Fibroblast of mammary gland (primary cell): ENCODE results near the gene PCNA.

Source experiments
- DNase-seq: peaks from one replicate; pipeline ENCODE4 v3.0.0-alpha.2; 2010; ENCODE audit warnings: low read depth
- H3K4me3 ChIP-seq: 2 replicates; pipeline ENCODE4 v1.5.1; 2011; ENCODE audit warnings: low read depth, mild to moderate bottlenecking, low read length, moderate library complexity; ENCODE audit not compliant: control insufficient read depth
- TF ChIP-seq, protein P1 (sequence below): conservative IDR thresholded peaks from 2 replicates; pipeline ENCODE4 v1.5.1; 2011; ENCODE audit warnings: low read depth, low read length, inconsistent platforms; ENCODE audit not compliant: control insufficient read depth, insufficient read depth

PCNA gene

GRCh38 chr20:5140195-5140594 lies 20.4 kb upstream of the PCNA start:
- H3K4me3 ChIP-seq, result no peak overlapping the region
- TF ChIP-seq, protein P1, sequence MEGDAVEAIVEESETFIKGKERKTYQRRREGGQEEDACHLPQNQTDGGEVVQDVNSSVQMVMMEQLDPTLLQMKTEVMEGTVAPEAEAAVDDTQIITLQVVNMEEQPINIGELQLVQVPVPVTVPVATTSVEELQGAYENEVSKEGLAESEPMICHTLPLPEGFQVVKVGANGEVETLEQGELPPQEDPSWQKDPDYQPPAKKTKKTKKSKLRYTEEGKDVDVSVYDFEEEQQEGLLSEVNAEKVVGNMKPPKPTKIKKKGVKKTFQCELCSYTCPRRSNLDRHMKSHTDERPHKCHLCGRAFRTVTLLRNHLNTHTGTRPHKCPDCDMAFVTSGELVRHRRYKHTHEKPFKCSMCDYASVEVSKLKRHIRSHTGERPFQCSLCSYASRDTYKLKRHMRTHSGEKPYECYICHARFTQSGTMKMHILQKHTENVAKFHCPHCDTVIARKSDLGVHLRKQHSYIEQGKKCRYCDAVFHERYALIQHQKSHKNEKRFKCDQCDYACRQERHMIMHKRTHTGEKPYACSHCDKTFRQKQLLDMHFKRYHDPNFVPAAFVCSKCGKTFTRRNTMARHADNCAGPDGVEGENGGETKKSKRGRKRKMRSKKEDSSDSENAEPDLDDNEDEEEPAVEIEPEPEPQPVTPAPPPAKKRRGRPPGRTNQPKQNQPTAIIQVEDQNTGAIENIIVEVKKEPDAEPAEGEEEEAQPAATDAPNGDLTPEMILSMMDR, result no peak
- DNase-seq, result no peak

- TF ChIP-seq, protein P1, result no peak
- DNase-seq, result no peak
- H3K4me3 ChIP-seq, result no peak overlapping the region
Observed at GRCh38 chr20:5136096-5136495, 16.3 kb upstream of the PCNA start.

- TF ChIP-seq, protein P1, result no peak
- H3K4me3 ChIP-seq, result no peak overlapping the region
- no peak for DNase-seq
Observed at GRCh38 chr20:5135363-5136012, 15.7 kb upstream of the PCNA start.

DNA sequence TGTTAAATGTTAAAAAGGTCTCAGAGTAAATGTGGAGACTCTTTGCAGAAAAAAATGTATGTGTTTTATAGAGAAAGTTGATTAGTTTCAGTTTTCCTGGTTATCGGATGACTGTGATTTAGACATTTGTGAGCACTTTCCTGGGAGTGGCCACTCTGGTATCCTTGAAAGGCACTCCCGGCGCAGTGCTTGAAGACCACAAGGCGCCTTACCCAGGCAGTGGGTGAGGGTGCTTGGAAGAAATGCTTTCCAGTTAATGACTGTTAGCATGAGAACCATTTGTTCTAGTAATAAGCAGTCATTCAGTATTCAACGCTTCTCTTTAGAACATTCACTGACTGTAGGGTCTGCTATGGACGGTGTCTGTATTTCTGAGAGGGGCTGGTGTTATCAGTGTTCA lies 14.2 kb upstream of the PCNA start:
- TF ChIP-seq, protein P1, result no peak
- DNase-seq, result no peak
- no peak overlapping the region for H3K4me3 ChIP-seq

DNA sequence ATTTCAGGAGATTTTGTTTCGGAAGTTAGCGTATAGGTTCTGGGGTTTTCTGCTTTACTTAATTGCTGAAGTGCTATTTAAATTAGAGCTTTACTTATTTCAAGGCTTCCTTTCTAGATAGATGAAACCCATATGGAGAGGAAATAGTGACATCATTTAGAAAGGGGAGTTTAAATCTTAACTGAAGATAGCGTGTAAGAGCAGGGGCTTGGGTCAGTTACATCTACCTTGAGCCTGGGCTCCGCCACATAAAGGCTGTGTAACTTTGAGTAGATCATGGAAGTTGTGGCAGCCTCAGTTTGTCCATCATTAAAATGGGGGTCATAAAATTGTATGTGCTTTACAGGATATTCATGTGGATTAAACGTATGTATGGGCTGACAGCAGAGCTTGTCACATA lies 11.7 kb upstream of the PCNA start:
- no peak overlapping the region for H3K4me3 ChIP-seq
- TF ChIP-seq, protein P1, result no peak
- DNase-seq, result no peak

DNA sequence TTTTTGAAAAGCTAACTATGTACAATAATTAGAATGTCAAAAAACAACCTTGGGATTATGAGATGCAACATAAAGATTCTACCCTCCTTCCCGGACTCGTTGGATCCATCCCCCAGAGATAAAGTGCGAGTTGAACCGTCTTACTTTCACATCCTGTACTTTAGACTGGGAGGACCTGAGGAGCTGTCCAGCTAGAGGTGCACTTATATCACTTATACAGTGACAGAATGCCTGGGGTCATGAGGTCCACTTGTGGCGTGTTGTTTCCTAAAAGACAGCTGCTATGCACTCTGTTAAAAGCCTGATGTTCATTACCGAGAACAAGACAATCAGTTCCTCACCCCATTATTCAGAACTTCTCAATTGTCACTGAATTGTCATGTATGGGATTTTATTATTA lies 9.1 kb upstream of the PCNA start:
- no peak for DNase-seq
- H3K4me3 ChIP-seq, result no peak overlapping the region
- TF ChIP-seq, protein P1, result no peak
